H1 (cell line): ENCODE measurements around the gene CANX. TPM values are rescaled to one million over a fixed set of nuclear protein-coding genes. Genes with fewer than 3 reads are reported as not detected.
A peak's percentile ranks its signal among the peaks of the same experiment; 100 is the strongest.

ENCODE experiments used
- CTCF ChIA-PET: fragments of 300-600 bp; sonication (Branson Sonifier 250); formaldehyde crosslinking; loops from one replicate; lab custom pipeline; 2021; ENCODE audit not compliant: partially characterized antibody; lab: Charles Lee
- POLR2A ChIA-PET: fragments of 300-600 bp; sonication (Branson Sonifier 250); formaldehyde crosslinking; loops from one replicate; lab custom pipeline; 2021; ENCODE audit warnings: inconsistent platforms; ENCODE audit not compliant: partially characterized antibody; lab: Charles Lee
- DNase-seq, 2 experiments: peaks; one replicate each; pipeline versions ENCODE4 v3.0.0 to v3.0.0-alpha.2; 2010 to 2022; ENCODE audit warnings: low spot score in 2 of 2, low read depth in 1 of 2, mixed read lengths in 1 of 2
- FAIRE-seq: peaks from 2 replicates; lab custom pipeline; 2011; peaks lifted over from hg19 to GRCh38; lab: Jason Lieb, UNC
- H2AFZ ChIP-seq: 2 replicates; pipeline ENCODE4 v1.8.1; 2012; ENCODE audit warnings: low read length, inconsistent platforms
- H2AK5ac ChIP-seq: 2 replicates; pipeline ENCODE4 v1.6.1; 2013; ENCODE audit warnings: low read depth, low read length
- H2BK120ac ChIP-seq: replicated peaks from 2 replicates; pipeline ENCODE3; 2013; ENCODE audit warnings: low read depth, low read length, inconsistent platforms
- H2BK12ac ChIP-seq: 2 replicates; pipeline ENCODE4 v1.6.1; 2013; ENCODE audit warnings: low read depth, low read length
- H2BK15ac ChIP-seq: 2 replicates; pipeline ENCODE4 v1.6.1; 2013; ENCODE audit warnings: low read length
- H2BK20ac ChIP-seq: 2 replicates; pipeline ENCODE4 v1.6.1; 2013; ENCODE audit warnings: low read length
- H2BK5ac ChIP-seq: 2 replicates; pipeline ENCODE4 v1.6.1; 2013; ENCODE audit warnings: low read depth, low read length
- H3K14ac ChIP-seq: 2 replicates; pipeline ENCODE4 v1.6.1; 2013; ENCODE audit warnings: inconsistent platforms; ENCODE audit not compliant: insufficient read length
- H3K18ac ChIP-seq: 2 replicates; pipeline ENCODE4 v1.6.1; 2013; ENCODE audit warnings: low read length; ENCODE audit errors: extremely low read depth
- H3K23ac ChIP-seq: 2 replicates; pipeline ENCODE4 v1.6.1; 2013; ENCODE audit warnings: inconsistent platforms; ENCODE audit not compliant: insufficient read length
- H3K23me2 ChIP-seq: 2 replicates; pipeline ENCODE4 v1.6.1; 2013; ENCODE audit warnings: low read depth, low read length
- H3K27ac ChIP-seq: 2 replicates; pipeline ENCODE4 v1.6.1; 2011; ENCODE audit warnings: low read depth, low read length, inconsistent platforms
- H3K27me3 ChIP-seq, 4 experiments: replicated peaks in 1 of 4; 1 replicate in 1 of 4; 2 replicates in 3 of 4; pipeline versions ENCODE4 v1.6.1 to v1.8.1; 2011 to 2013; ENCODE audit warnings: low read length in 3 of 4, mild to moderate bottlenecking in 3 of 4, inconsistent platforms in 2 of 4, mixed read lengths in 2 of 4, moderate library complexity in 1 of 4; ENCODE audit not compliant: control insufficient read depth in 3 of 4, insufficient read depth in 3 of 4; ENCODE audit errors: extremely low read depth in 1 of 4
- H3K36me3 ChIP-seq, 4 experiments: 2 replicates each; pipeline versions ENCODE4 v1.6.1 to v1.8.1; 2011 to 2013; ENCODE audit warnings: mild to moderate bottlenecking in 4 of 4, low read length in 3 of 4, moderate library complexity in 2 of 4, control low read depth in 1 of 4, inconsistent platforms in 1 of 4; ENCODE audit not compliant: insufficient read depth in 4 of 4, control insufficient read depth in 2 of 4
- H3K4ac ChIP-seq: replicated peaks from 2 replicates; pipeline ENCODE3; 2013; ENCODE audit warnings: low read length, low read depth, mixed read lengths, inconsistent platforms; ENCODE audit not compliant: insufficient read length
- H3K4me1 ChIP-seq, 4 experiments: replicated peaks in 1 of 4; 1 replicate in 1 of 4; 2 replicates in 3 of 4; pipeline versions ENCODE4 v1.6.1 to v1.8.1; 2011 to 2013; ENCODE audit warnings: low read length in 3 of 4, inconsistent platforms in 2 of 4, mixed read lengths in 1 of 4; ENCODE audit not compliant: insufficient read depth in 4 of 4, control insufficient read depth in 3 of 4
- H3K4me2 ChIP-seq, 2 experiments: 2 replicates each; pipeline versions ENCODE4 v1.6.1 to v1.8.1; 2011 to 2013; ENCODE audit warnings: low read depth in 2 of 2, low read length in 2 of 2, control low read depth in 1 of 2, inconsistent platforms in 1 of 2, mild to moderate bottlenecking in 1 of 2; ENCODE audit not compliant: insufficient read depth in 1 of 2
- H3K4me3 ChIP-seq, 4 experiments: fragments of 200-600, 300-600 bp in 1 of 4; sonication (generic), shearing (Covaris generic), sonication (Bioruptor Twin) in 1 of 4; 2 replicates each; pipeline versions ENCODE4 v1.5.1 to v1.8.1; 2011 to 2016; ENCODE audit warnings: low read length in 4 of 4, low read depth in 3 of 4, control low read depth in 2 of 4, inconsistent platforms in 2 of 4, mild to moderate bottlenecking in 2 of 4, mixed read lengths in 1 of 4, moderate library complexity in 1 of 4; ENCODE audit not compliant: insufficient read depth in 2 of 4; ENCODE audit errors: extremely low read depth in 1 of 4
- H3K56ac ChIP-seq: replicated peaks from 2 replicates; pipeline ENCODE3; 2013; ENCODE audit warnings: low read depth, mild to moderate bottlenecking, mixed read lengths, low read length, inconsistent platforms; ENCODE audit not compliant: insufficient read length
- H3K79me1 ChIP-seq: 2 replicates; pipeline ENCODE4 v1.6.1; 2013; ENCODE audit warnings: low read depth, low read length, control low read depth
- H3K79me2 ChIP-seq, 2 experiments: 2 replicates each; pipeline versions ENCODE4 v1.6.1 to v1.8.1; 2012 to 2013; ENCODE audit warnings: low read length in 2 of 2, mild to moderate bottlenecking in 2 of 2, inconsistent platforms in 1 of 2; ENCODE audit not compliant: insufficient read depth in 2 of 2, control insufficient read depth in 1 of 2
- H3K9ac ChIP-seq, 4 experiments: replicated peaks in 1 of 4; 1 replicate in 1 of 4; 2 replicates in 3 of 4; pipeline versions ENCODE4 v1.6.1 to v1.8.1; 2011 to 2013; ENCODE audit warnings: low read depth in 3 of 4, low read length in 3 of 4, control low read depth in 2 of 4, mild to moderate bottlenecking in 2 of 4, moderate library complexity in 2 of 4, inconsistent platforms in 1 of 4; ENCODE audit errors: extremely low read depth in 1 of 4
- H3K9me3 ChIP-seq, 2 experiments: 2 replicates each; pipeline versions ENCODE4 v1.6.1 to v1.8.1; 2012 to 2013; ENCODE audit warnings: mild to moderate bottlenecking in 2 of 2, moderate library complexity in 2 of 2, control low read depth in 1 of 2, inconsistent platforms in 1 of 2, low read depth in 1 of 2, low read length in 1 of 2, mixed read lengths in 1 of 2; ENCODE audit not compliant: insufficient read depth in 2 of 2
- H4K20me1 ChIP-seq, 2 experiments: replicated peaks in 1 of 2; 2 replicates each; pipeline versions ENCODE3 to v1.8.1; 2011 to 2013; ENCODE audit warnings: inconsistent platforms in 2 of 2, low read length in 2 of 2, mild to moderate bottlenecking in 1 of 2; ENCODE audit not compliant: insufficient read depth in 2 of 2, control insufficient read depth in 1 of 2
- H4K5ac ChIP-seq: 2 replicates; pipeline ENCODE4 v1.6.1; 2013; ENCODE audit warnings: low read length, low read depth, mixed read lengths, inconsistent platforms; ENCODE audit not compliant: insufficient read length
- H4K8ac ChIP-seq: 2 replicates; pipeline ENCODE4 v1.8.0; 2013; ENCODE audit warnings: mild to moderate bottlenecking, moderate library complexity, low read length, inconsistent platforms; ENCODE audit not compliant: insufficient read depth; ENCODE audit errors: extremely low read depth
- H4K91ac ChIP-seq: replicated peaks from 2 replicates; pipeline ENCODE3; 2013; ENCODE audit warnings: low read length, mixed read lengths, inconsistent platforms; ENCODE audit not compliant: insufficient read length
- CHD1 ChIP-seq: IDR thresholded peaks from 2 replicates; pipeline ENCODE4 v1.6.1; 2012; ENCODE audit warnings: low read depth, low read length, improper control_type of control experiment
- EP300 ChIP-seq, 2 experiments: IDR thresholded peaks; 1 replicate in 1 of 2; 2 replicates in 1 of 2; pipeline ENCODE4 v1.6.1; 2011 to 2012; ENCODE audit warnings: low read depth in 2 of 2, low read length in 2 of 2, mild to moderate bottlenecking in 2 of 2, borderline replicate concordance in 1 of 2, inconsistent platforms in 1 of 2, moderate library complexity in 1 of 2
- GTF2F1 ChIP-seq: IDR thresholded peaks from 2 replicates; pipeline ENCODE4 v1.6.1; 2012; ENCODE audit warnings: low read depth, low read length, improper control_type of control experiment, borderline replicate concordance
- NANOG ChIP-seq: IDR thresholded peaks from 2 replicates; pipeline ENCODE4 v1.6.1; 2011; ENCODE audit warnings: low read length, low read depth, mild to moderate bottlenecking, inconsistent platforms; ENCODE audit not compliant: insufficient read depth, poor library complexity, severe bottlenecking
- NRF1 ChIP-seq: IDR thresholded peaks from 2 replicates; pipeline ENCODE4 v1.6.1; 2011; ENCODE audit warnings: mild to moderate bottlenecking, low read depth, low read length, improper control_type of control experiment
- PHF8 ChIP-seq: fragments of 200-600 bp; sonication (generic); conservative IDR thresholded peaks from 2 replicates; pipeline ENCODE4 v1.7.1; 2012; ENCODE audit warnings: low read depth, mild to moderate bottlenecking, inconsistent platforms, low read length, moderate library complexity
- RBBP5 ChIP-seq: IDR thresholded peaks from 2 replicates; pipeline ENCODE4 v1.7.1; 2012; ENCODE audit warnings: low read depth, mild to moderate bottlenecking, inconsistent platforms, low read length, moderate library complexity, borderline replicate concordance
- SP2 ChIP-seq: IDR thresholded peaks from 2 replicates; pipeline ENCODE4 v1.6.1; 2012; ENCODE audit warnings: mild to moderate bottlenecking, low read length, inconsistent platforms
- WGBS, 2 experiments: shearing (Covaris generic) in 1 of 2; methylation state at CpG; one replicate each; pipeline versions ENCODE4 v1.1.6 to v1.1.7; 2013 to 2015; ENCODE audit warnings: low lambda C conversion rate in 2 of 2, mixed read lengths in 2 of 2, inconsistent platforms in 1 of 2, low coverage in 1 of 2, missing lambda C conversion rate in 1 of 2; ENCODE audit not compliant: insufficient replicate concordance in 2 of 2, insufficient coverage in 1 of 2, insufficient read length in 1 of 2; ENCODE audit errors: extremely low coverage in 1 of 2, missing lambda C conversion rate in 1 of 2; 5-methylcytosine and 5-hydroxymethylcytosine counted together
- polyA plus RNA-seq, 7 experiments: library from polyadenylated mRNA; depleted of rRNA in 3 of 7; stranded (reverse) in 5 of 7; unstranded in 2 of 7; fragments of >200 nt in 5 of 7; fragments of 200-250 nt in 2 of 7; gene quantifications; 1 replicate in 5 of 7; 2 replicates in 1 of 7; 4 replicates in 1 of 7; pipeline versions ENCODE4 v1.2.1 to v1.2.3, GENCODE V29; 2011 to 2013; ENCODE audit warnings: missing spikeins in 2 of 7, mixed read lengths in 2 of 7
- total RNA-seq: library from RNA; stranded (reverse); fragmentation: NEBNext Ultra II Directional; extraction: Animal tissue kit (Norgen Biotek cat#: 25700); gene quantifications from 2 replicates; pipeline ENCODE4 v1.2.1, GENCODE V29; 2021
- TF ChIP-seq, protein P1 (sequence below), 3 experiments: IDR thresholded peaks; 1 replicate in 2 of 3; 2 replicates in 1 of 3; pipeline versions ENCODE4 v1.5.1 to v1.6.1; 2011; ENCODE audit warnings: low read length in 3 of 3, mild to moderate bottlenecking in 3 of 3, inconsistent platforms in 2 of 3, low read depth in 1 of 3, moderate library complexity in 1 of 3; ENCODE audit not compliant: insufficient read depth in 1 of 3; ENCODE audit errors: control extremely low read depth in 1 of 3

Gene CANX
- total and polyA plus RNA-seq, 2 of the 8 experiments (the other 6 are each of a cell fraction or from before 2014, with no cell fraction given): 136 to 691 TPM

- Histone ChIP-seq H2BK5ac (no peak overlapping the region; the same call in 1 of the 2 replicates), H4K8ac (no peak overlapping the region), H3K79me1 (peaks cover 15% of the 10 kb centered on the region), H3K27me3 (no peaks in the 10 kb centered on the region), H2BK20ac (no peak overlapping the region), H3K4ac (no peak overlapping the region), H3K56ac (no peak overlapping the region), H4K20me1 (peaks cover 4 to 21% of the 10 kb centered on the region in 2 experiments), H3K14ac (no peak overlapping the region), H3K23me2 (no peaks in the 10 kb centered on the region), H3K18ac (no peak overlapping the region), H2BK12ac (no peak overlapping the region), H3K36me3 (peaks cover 0 to 3% (median 1%) of the 10 kb centered on the region in 4 experiments; a peak in 2 of 8 replicates), H3K4me2 (no peak overlapping the region), H4K5ac (no peak overlapping the region), H3K4me3 (no peak overlapping the region), H4K91ac (no peak overlapping the region), H2BK120ac (no peak overlapping the region), H3K27ac (no peak overlapping the region), H2AK5ac (no peak overlapping the region), H3K4me1 (peaks cover 2 to 6% (median 4%) of the 10 kb centered on the region in 4 experiments), H3K9me3 (no peaks in the 10 kb centered on the region), H2AFZ (no peak overlapping the region), H2BK15ac (no peak overlapping the region), H3K9ac (no peak overlapping the region), H3K23ac (no peak overlapping the region), H3K79me2 (peaks cover 4 to 88% of the 10 kb centered on the region in 2 experiments)
- FAIRE-seq (no peak), DNase-seq (no peak)
- CTCF ChIA-PET: interaction anchor here (0.6 to 2.2 kb wide), 12 partner anchors 9 to 332 kb away, joined by 3 to 23 read pairs (median 3); no protein-coding TSS in a partner anchor
- POLR2A ChIA-PET: interaction anchor here (1.0 to 2.1 kb wide), 5 partner anchors 10 to 28 kb away, joined by 3 to 12 read pairs (median 4); partner anchors contain the start of gene MAML1
- WGBS, 2 experiments: 92% methylated on average over 8 of the region's 8 CpGs; no CpG with 5 or more reads in 1 of the 2 experiments
- TF ChIP-seq RBBP5 (no peak), NANOG (no peak), NRF1 (no peak), SP2 (no peak), CHD1 (no peak), PHF8 (no peak), EP300 (IDR thresholded peaks at IDR 0.05; ENCODE audit: borderline replicate concordance in 1 of 2, low read depth in 2 of 2, low read length in 2 of 2) (no peak), GTF2F1 (no peak)
- TF ChIP-seq, protein P1, sequence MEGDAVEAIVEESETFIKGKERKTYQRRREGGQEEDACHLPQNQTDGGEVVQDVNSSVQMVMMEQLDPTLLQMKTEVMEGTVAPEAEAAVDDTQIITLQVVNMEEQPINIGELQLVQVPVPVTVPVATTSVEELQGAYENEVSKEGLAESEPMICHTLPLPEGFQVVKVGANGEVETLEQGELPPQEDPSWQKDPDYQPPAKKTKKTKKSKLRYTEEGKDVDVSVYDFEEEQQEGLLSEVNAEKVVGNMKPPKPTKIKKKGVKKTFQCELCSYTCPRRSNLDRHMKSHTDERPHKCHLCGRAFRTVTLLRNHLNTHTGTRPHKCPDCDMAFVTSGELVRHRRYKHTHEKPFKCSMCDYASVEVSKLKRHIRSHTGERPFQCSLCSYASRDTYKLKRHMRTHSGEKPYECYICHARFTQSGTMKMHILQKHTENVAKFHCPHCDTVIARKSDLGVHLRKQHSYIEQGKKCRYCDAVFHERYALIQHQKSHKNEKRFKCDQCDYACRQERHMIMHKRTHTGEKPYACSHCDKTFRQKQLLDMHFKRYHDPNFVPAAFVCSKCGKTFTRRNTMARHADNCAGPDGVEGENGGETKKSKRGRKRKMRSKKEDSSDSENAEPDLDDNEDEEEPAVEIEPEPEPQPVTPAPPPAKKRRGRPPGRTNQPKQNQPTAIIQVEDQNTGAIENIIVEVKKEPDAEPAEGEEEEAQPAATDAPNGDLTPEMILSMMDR (IDR thresholded peaks at IDR 0.05; ENCODE audit: control extremely low read depth in 1 of 3, insufficient read depth in 1 of 3, low read depth in 1 of 3, low read length in 3 of 3): peak in 2 of 3 experiments; percentile 27 to 56; a peak in 2 of 4 replicates
Observed at GRCh38 chr5:179749857-179750508, 51.2 kb downstream of the CANX start.
